Lower leg skin (tissue), 4 donors: ENCODE results near the gene FGFR2. TPM values are rescaled to one million over a fixed set of nuclear protein-coding genes. Genes with fewer than 3 reads are reported as not detected.
"Not testable (repeated sequence)": the region's sequence is repeated elsewhere in the genome, so short reads cannot be mapped to it uniquely, and the experiment has no call there.

ENCODE experiments used
- DNase-seq, 2 donors: peaks; one replicate each; pipeline ENCODE4 v3.0.0-alpha.2; 2019; ENCODE audit warnings: low spot score in 2 of 2
- H3K4me3 ChIP-seq: fragments of 200-600 bp; sonication (generic); 2 replicates; pipeline ENCODE4 v1.5.1; 2017; ENCODE audit warnings: mild to moderate bottlenecking, low read depth; ENCODE audit not compliant: poor library complexity, severe bottlenecking
- POLR2A ChIP-seq, 2 donors: fragments of 450-650 bp; IDR thresholded peaks; one replicate each; pipeline ENCODE4 v1.6.1; 2016 to 2017; ENCODE audit warnings: antibody characterized with exemption in 2 of 2, mild to moderate bottlenecking in 1 of 2, moderate library complexity in 1 of 2
- WGBS, 2 donors: methylation state at CpG; one replicate each; pipeline ENCODE4 v1.1.5; 2018; 5-methylcytosine and 5-hydroxymethylcytosine counted together
- intact Hi-C: fragments of 100-400 bp; cut with DNase I; formaldehyde crosslinking; loops from one replicate; pipeline ENCODE4 v1.15.0; 2023; ENCODE audit warnings: low total_unique reads
- total RNA-seq, 4 donors: library from RNA; depleted of rRNA; stranded (reverse); fragments of >200 nt; gene quantifications; one replicate each; pipeline ENCODE4 v1.1.0, GENCODE V29; 2016
- TF ChIP-seq, protein P1 (sequence below), 3 donors: fragments of 450-650 bp; IDR thresholded peaks; one replicate each; pipeline ENCODE4 v1.5.1; 2016; ENCODE audit warnings: antibody characterized with exemption in 3 of 3, mild to moderate bottlenecking in 3 of 3, moderate library complexity in 2 of 3

FGFR2 gene
- total RNA-seq, 4 donors from 2014 or later = 123 to 179 (median 148) TPM

DNA sequence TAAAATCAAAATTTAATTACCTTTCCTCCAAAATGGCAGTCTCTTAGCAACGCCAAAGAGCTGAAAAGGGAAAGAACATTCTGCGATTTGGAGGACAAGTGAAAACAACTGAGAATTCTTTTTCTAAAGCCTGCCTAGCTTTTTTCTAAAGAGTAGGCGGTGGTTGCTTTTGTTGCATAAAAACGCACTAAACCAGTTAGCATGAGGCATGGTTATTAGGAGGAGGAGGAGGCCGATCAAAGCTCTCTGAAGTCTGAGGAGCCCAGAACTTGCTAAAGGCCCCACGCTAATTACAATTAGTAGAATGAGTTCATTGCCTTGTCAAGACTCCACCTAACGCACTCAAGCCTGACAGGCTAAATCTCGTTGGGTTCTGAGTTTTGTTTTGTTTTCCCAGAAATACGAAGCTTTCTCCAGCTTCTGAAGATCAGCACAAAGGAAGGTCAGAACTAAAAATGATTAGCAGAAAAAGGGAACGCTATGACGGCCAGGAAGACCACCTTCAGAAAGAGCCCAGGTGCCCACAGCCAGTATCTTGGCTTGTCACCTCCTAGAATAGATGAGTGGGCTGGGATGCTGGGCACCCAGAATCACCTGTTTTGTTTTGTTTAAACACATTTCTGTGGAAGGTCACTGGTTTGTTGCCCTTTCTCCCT is 72.0 kb downstream of the FGFR2 start:
- no peak overlapping the region for H3K4me3 ChIP-seq
- DNase-seq = peak in 1 of 2 donors; percentile 26
- 41 to 57% methylated on average over 11 of the region's 11 CpGs for WGBS, 2 donors
- TF ChIP-seq, protein P1, sequence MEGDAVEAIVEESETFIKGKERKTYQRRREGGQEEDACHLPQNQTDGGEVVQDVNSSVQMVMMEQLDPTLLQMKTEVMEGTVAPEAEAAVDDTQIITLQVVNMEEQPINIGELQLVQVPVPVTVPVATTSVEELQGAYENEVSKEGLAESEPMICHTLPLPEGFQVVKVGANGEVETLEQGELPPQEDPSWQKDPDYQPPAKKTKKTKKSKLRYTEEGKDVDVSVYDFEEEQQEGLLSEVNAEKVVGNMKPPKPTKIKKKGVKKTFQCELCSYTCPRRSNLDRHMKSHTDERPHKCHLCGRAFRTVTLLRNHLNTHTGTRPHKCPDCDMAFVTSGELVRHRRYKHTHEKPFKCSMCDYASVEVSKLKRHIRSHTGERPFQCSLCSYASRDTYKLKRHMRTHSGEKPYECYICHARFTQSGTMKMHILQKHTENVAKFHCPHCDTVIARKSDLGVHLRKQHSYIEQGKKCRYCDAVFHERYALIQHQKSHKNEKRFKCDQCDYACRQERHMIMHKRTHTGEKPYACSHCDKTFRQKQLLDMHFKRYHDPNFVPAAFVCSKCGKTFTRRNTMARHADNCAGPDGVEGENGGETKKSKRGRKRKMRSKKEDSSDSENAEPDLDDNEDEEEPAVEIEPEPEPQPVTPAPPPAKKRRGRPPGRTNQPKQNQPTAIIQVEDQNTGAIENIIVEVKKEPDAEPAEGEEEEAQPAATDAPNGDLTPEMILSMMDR (IDR thresholded peaks at IDR 0.05) = no peak
- TF ChIP-seq POLR2A (IDR thresholded peaks at IDR 0.05) = no peak
- intact Hi-C loops = no loop called here

DNA sequence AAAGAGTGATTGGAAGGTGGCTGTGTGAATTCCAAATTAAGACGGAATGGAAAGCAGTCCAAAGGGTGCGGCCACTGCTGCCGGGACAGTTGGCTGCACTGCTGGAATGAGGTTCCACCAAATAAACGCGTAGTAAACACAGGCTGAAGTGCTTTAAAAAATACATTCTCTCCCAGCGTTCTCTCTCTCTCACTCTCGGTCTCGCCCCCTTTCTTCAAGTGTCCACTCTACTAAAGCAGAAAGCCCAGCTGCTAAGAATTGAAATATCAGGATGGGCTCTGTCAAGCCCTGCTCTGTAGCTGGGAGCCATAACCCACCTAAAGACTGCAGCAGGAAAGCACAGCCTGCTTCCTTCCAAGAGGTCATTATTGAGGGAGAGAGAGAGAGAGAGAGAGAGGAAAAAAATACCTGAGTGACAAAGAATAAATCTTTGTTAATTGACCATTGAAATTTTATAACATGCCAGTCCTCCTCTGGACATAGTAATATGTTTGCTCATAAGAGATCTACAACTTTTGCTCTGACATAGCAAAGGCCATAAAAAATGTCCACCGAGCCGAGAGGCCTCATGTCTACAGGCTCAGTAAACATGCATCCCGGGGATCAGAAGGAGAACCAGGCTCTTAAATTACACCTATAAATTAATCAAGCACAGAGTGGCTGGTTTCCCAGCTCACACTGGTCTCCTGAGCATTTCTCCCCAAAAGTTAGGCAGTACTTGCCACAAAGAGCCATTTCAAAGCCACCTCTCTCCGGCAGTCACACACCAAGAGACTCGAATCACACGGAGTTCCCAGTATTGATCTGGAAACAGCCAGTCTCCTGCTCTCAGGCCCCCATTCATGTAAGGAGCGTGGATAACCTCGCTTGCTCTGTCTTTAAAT is 72.8 kb downstream of the FGFR2 start:
- TF ChIP-seq POLR2A (IDR thresholded peaks at IDR 0.05) = no peak
- TF ChIP-seq, protein P1 (IDR thresholded peaks at IDR 0.05) = no peak
- no peak overlapping the region for H3K4me3 ChIP-seq

DNA sequence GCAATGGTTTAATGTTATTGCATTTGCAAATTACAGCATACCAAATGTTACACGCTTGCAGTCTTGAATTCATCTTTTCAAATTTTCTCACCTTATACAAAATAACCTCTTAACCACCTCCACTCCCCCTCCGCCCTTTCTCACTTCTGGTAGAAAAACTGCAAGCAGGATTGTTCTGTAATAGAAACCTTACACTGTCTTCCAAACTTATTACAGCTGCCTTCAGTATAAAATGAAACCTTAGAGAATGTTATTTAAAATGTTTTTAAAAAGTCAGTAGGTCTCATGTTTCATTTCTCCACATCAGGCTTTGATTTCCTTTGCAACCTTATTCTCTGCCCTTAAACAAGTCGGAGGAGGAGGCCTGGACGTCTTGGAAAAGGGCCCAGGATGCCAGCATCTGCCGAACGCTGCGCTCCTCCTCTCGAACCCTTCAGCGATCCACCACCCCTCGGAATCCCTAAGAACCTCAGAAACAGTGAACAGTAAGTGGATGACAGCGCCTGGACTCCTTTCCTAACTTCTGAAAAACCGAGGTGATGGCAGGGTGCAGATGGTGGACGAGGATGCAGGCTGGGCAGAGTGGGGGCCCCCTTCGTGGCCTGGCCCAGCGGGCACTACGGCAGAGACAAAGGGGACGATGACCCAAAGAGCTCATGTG is 74.0 kb downstream of the FGFR2 start:
- intact Hi-C loops = no loop called here
- TF ChIP-seq, protein P1 (IDR thresholded peaks at IDR 0.05) = no peak
- TF ChIP-seq POLR2A (IDR thresholded peaks at IDR 0.05) = no peak

More for the DNA sequence above, 72.8 kb downstream of the FGFR2 start:
- intact Hi-C loops = no loop called here
- WGBS, 2 donors = 28 to 45% methylated on average over 16 of the region's 16 CpGs
- DNase-seq = peak in 1 of 2 donors; percentile 85

DNA sequence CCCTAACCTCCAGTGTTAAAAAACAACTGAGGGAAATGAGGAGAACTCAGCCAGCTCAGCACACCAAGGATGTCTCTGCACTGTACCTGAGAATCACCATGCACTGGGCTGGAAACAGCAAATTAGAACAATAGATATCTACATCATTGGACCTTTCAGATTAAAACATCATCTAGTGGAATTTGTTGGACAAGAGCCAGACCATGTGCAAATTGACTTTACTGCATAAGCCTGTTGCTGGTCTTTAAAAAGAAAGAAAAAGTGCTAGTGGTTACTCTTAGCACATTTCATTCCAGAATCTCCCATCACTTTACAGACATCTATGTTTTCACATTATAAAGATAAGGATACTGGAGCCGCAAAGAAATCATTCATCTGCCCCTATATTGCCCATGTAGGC is 75.4 kb downstream of the FGFR2 start:
- intact Hi-C loops = no loop called here
- H3K4me3 ChIP-seq = no peak overlapping the region
- no peak for TF ChIP-seq POLR2A (IDR thresholded peaks at IDR 0.05)
- TF ChIP-seq, protein P1 (IDR thresholded peaks at IDR 0.05) = no peak
- 94 to 100% methylated on average over 1 of the region's 1 CpG for WGBS, 2 donors
- DNase-seq = peak in 1 of 2 donors; percentile 20

More for the DNA sequence above, 74.0 kb downstream of the FGFR2 start:
- WGBS, 2 donors = 39 to 48% methylated on average over 17 of the region's 17 CpGs
- H3K4me3 ChIP-seq = no peak overlapping the region
- DNase-seq = peak in 1 of 2 donors; percentile 77

DNA sequence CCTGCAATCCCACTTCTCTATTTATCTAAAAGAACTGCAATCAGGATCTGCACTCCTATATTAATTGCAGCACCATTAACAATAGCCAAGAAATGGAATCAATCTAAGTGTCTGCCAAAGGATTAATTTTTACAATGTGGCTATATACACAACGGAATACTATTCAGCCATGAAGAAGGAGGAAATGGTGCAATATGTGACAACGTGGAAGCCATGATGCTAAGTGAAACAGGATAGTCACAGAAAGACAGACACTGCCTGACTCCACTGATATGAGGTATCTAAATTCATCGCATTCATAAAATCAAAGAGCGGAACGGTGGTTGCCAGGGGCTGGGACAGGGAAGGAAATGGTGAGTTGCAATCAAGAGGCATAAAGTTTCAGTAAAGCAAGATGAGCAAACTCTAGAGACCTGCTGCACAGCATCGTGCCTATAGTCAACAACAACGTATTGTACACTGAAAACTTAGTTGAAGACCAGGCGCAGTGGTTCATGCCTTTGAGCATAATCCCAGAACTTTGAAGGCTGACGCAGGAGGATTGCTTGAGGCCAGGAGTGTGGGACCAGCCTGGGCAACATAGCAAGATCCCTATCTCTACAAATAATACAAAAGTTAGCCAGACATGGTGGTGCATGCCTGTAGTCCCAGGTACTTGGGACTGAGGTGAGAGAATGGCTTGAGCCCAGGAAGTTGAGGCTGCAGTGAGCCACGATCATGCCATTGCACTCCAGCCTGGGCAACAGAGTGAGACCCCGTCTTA is 76.3 kb downstream of the FGFR2 start:
- intact Hi-C loops = no loop called here
- no peak overlapping the region for H3K4me3 ChIP-seq
- 82 to 83% methylated on average over 11 of the region's 11 CpGs for WGBS, 2 donors
- TF ChIP-seq, protein P1 (IDR thresholded peaks at IDR 0.05) = no peak
- TF ChIP-seq POLR2A (IDR thresholded peaks at IDR 0.05) = no peak
- DNase-seq = peak in 1 of 2 donors; percentile 32

DNA sequence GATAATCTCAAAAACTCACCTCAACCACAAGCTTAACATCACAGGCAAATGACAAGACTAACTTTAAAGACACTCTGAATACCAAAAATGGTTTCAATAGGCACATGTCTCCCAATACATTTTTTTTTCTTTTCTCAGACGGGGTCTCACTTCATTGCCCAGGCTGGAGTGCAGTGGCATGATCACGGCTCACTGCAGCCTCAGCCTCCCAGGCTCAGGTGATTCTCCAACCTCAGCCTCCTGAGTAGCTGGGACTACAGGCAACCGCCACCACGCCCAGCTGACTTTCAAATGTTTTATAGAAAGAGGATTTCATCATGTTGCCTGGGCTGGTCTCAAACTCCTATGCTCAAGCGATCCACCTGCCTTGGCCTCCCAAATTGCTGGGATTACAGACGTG is 77.7 kb downstream of the FGFR2 start:
- WGBS, 2 donors = 89 to 93% methylated on average over 6 of the region's 6 CpGs
- peak in 1 of 2 donors; percentile 56 for DNase-seq
- intact Hi-C loops, H3K4me3 ChIP-seq: not testable (repeated sequence)
